GM23338 (cell line): ENCODE results near the gene CRACDL. TPM values are rescaled to one million over a fixed set of nuclear protein-coding genes. Genes with fewer than 3 reads are reported as not detected.
A peak's percentile ranks its signal among the peaks of the same experiment; 100 is the strongest.
"Not testable (repeated sequence)": the region's sequence is repeated elsewhere in the genome, so short reads cannot be mapped to it uniquely, and the experiment has no call there.

Source experiments
- ATAC-seq: fragments of 200-7000 bp; cut with Tn5 transposase; 3 replicates; pipeline ENCODE4 v1.9.1; 2020
- DNase-seq: peaks from one replicate; pipeline ENCODE4 v3.0.0-alpha.2; 2015; ENCODE audit warnings: low spot score
- H2AFZ ChIP-seq: fragments of 200-600 bp; sonication (generic); 2 replicates; pipeline ENCODE4 v1.8.0; 2016; ENCODE audit warnings: antibody characterized with exemption, mild to moderate bottlenecking, moderate library complexity
- H3F3A ChIP-seq: fragments of 200-600 bp; sonication (generic); replicated peaks from 2 replicates; pipeline ENCODE4 v1.8.0; 2017; ENCODE audit warnings: antibody characterized with exemption, mixed run types, low read depth
- H3K27ac ChIP-seq: fragments of 200-600 bp; sonication (generic); 2 replicates; pipeline ENCODE4 v1.6.1; 2016; ENCODE audit warnings: low read depth
- H3K27me3 ChIP-seq: fragments of 200-600 bp; sonication (generic); 2 replicates; pipeline ENCODE4 v1.8.0; 2016; ENCODE audit warnings: mild to moderate bottlenecking, mixed run types, moderate library complexity; ENCODE audit not compliant: insufficient read depth
- H3K36me3 ChIP-seq: fragments of 200-600 bp; sonication (generic); 2 replicates; pipeline ENCODE4 v1.8.0; 2016; ENCODE audit warnings: mild to moderate bottlenecking; ENCODE audit not compliant: insufficient read depth
- H3K4me1 ChIP-seq: fragments of 200-600 bp; sonication (generic); 2 replicates; pipeline ENCODE4 v1.8.0; 2016; ENCODE audit warnings: mild to moderate bottlenecking, moderate library complexity; ENCODE audit not compliant: insufficient read depth
- H3K4me2 ChIP-seq: fragments of 200-600 bp; sonication (generic); 2 replicates; pipeline ENCODE4 v1.7.1; 2017; ENCODE audit warnings: mixed run types
- H3K4me3 ChIP-seq: fragments of 200-600 bp; sonication (generic); 2 replicates; pipeline ENCODE4 v1.6.1; 2016; ENCODE audit warnings: mixed run types
- H3K79me2 ChIP-seq: fragments of 200-600 bp; sonication (generic); replicated peaks from 2 replicates; pipeline ENCODE4 v1.8.0; 2017; ENCODE audit warnings: mild to moderate bottlenecking; ENCODE audit not compliant: insufficient read depth
- H3K9me2 ChIP-seq: fragments of 200-600 bp; sonication (generic); 2 replicates; pipeline ENCODE4 v1.8.0; 2017; ENCODE audit not compliant: insufficient read depth
- H4K20me1 ChIP-seq: fragments of 200-600 bp; sonication (generic); replicated peaks from 2 replicates; pipeline ENCODE4 v1.8.0; 2017; ENCODE audit warnings: mild to moderate bottlenecking; ENCODE audit not compliant: insufficient read depth
- H3K27ac Mint-ChIP-seq: 2 replicates; pipeline ENCODE4 v1.8.0; 2020; ENCODE audit warnings: inconsistent platforms, mild to moderate bottlenecking, moderate library complexity, mixed read lengths
- H3K27me3 Mint-ChIP-seq: 3 replicates; pipeline ENCODE4 v1.8.0; 2022; ENCODE audit warnings: low read depth, mild to moderate bottlenecking, moderate library complexity, mixed read lengths, inconsistent platforms; ENCODE audit not compliant: insufficient read depth, poor library complexity
- H3K36me3 Mint-ChIP-seq: 3 replicates; pipeline ENCODE4 v1.8.0; 2021; ENCODE audit warnings: low read depth, mild to moderate bottlenecking, inconsistent platforms, moderate library complexity, mixed read lengths
- H3K4me1 Mint-ChIP-seq: 3 replicates; pipeline ENCODE4 v1.8.0; 2020; ENCODE audit warnings: mild to moderate bottlenecking, inconsistent platforms, mixed read lengths
- H3K4me3 Mint-ChIP-seq: 3 replicates; pipeline ENCODE4 v1.8.0; 2021; ENCODE audit warnings: moderate library complexity, mild to moderate bottlenecking, inconsistent platforms, mixed read lengths
- H3K9me3 Mint-ChIP-seq: 3 replicates; pipeline ENCODE4 v1.8.0; 2020; ENCODE audit warnings: moderate library complexity, mild to moderate bottlenecking, inconsistent platforms, mixed read lengths
- CTCF ChIP-seq, 2 experiments: fragments of 200-600 bp in 1 of 2; sonication (generic) in 1 of 2; conservative IDR thresholded peaks; 2 replicates each; pipeline versions ENCODE4 v1.5.1 to v1.6.1; 2016 to 2017; ENCODE audit warnings: antibody characterized with exemption in 2 of 2, low read depth in 2 of 2, mild to moderate bottlenecking in 2 of 2, moderate library complexity in 1 of 2
- JUNB ChIP-seq: IDR thresholded peaks from one replicate; pipeline ENCODE4 v1.6.1; 2016; ENCODE audit warnings: antibody characterized with exemption; ENCODE audit not compliant: unreplicated experiment
- REST ChIP-seq: IDR thresholded peaks from one replicate; pipeline ENCODE4 v1.6.1; 2018; ENCODE audit warnings: antibody characterized with exemption; ENCODE audit not compliant: unreplicated experiment
- polyA plus RNA-seq: library from polyadenylated mRNA; unstranded; fragments of >200 nt; fragmentation: Nextera tagmentation; extraction: Ambion mirVana; gene quantifications from 2 replicates; pipeline ENCODE4 v1.2.1, GENCODE V29; 2016
- total RNA-seq: library from RNA; depleted of rRNA; stranded (reverse); fragments of >200 nt; shearing (Covaris generic); gene quantifications from 2 replicates; pipeline ENCODE4 v1.2.3, GENCODE V29; 2014
- TF ChIP-seq, protein P1 (sequence below): IDR thresholded peaks from 2 replicates; pipeline ENCODE4 v1.6.1; 2016; ENCODE audit warnings: antibody characterized with exemption

Gene CRACDL
- total and polyA plus RNA-seq, 2 experiments from 2014 or later: 0.14 to 0.16 TPM

DNA sequence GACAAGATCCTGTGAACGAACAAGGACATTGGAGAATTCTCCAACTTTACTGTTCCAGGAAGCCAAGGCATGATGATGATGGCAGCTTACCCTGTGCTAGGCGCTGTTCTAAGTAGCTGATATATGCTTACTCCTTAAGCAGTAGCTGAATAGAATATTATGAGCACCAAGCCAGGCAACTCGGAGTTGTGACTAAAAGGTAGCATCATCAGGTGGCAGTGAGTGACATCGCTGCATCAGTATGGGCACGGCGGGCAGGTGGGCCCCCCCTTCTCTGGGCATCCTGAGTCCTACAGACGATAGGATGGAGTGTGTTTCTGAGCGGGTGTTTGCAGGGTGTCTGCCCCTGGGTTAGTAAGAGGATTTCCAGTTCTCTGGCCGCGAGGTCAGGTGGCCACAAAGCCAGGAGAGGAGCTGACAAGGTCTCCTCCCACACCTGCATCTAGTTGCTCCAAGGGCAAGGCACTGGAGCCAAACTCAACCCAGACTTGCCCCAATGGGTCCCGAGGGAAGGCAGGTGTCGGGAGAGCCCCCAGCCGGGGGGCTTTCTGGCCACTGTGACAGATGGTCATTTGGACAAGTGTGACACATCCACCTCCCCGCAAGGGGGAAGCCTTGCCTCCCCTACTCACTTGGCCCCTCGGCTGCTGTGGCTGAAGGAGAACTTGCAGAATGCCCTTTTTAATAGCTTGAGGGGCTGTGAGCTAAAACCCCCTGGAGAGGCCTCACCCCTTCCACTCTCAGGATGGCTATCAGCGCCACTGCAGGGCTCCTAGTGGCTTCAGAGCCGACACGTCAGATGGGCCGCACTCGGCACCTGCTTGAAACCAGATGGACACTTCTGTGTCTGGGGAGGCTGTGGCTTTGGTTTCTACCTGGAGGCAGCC lies 55.5 kb downstream of the CRACDL start:
- no peak for DNase-seq
- H3K27ac Mint-ChIP-seq: no peak overlapping the region
- Histone ChIP-seq H3F3A (no peaks in the 10 kb centered on the region), H3K36me3 (no peaks in the 10 kb centered on the region), H3K9me2 (no peaks in the 10 kb centered on the region), H3K4me1 (no peaks in the 10 kb centered on the region), H4K20me1 (no peaks in the 10 kb centered on the region), H3K27me3 (no peaks in the 10 kb centered on the region), H3K79me2 (no peaks in the 10 kb centered on the region), H2AFZ (no peak overlapping the region), H3K4me3 (no peak overlapping the region), H3K4me2 (no peak overlapping the region), H3K27ac (no peak overlapping the region)
- no peaks in the 10 kb centered on the region for H3K4me1 Mint-ChIP-seq
- H3K9me3 Mint-ChIP-seq: peaks cover 8% of the 10 kb centered on the region
- TF ChIP-seq CTCF (conservative IDR thresholded peaks at IDR 0.05; ENCODE audit: low read depth in 2 of 2): peak in 1 of 2 experiments; percentile 33; a peak in 1 of 4 replicates
- no peak for TF ChIP-seq REST
- TF ChIP-seq, protein P1, sequence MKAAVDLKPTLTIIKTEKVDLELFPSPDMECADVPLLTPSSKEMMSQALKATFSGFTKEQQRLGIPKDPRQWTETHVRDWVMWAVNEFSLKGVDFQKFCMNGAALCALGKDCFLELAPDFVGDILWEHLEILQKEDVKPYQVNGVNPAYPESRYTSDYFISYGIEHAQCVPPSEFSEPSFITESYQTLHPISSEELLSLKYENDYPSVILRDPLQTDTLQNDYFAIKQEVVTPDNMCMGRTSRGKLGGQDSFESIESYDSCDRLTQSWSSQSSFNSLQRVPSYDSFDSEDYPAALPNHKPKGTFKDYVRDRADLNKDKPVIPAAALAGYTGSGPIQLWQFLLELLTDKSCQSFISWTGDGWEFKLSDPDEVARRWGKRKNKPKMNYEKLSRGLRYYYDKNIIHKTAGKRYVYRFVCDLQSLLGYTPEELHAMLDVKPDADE: no peak
- no peak for TF ChIP-seq JUNB
- no peak overlapping the region for H3K4me3 Mint-ChIP-seq
- no peak for ATAC-seq
- no peaks in the 10 kb centered on the region for H3K27me3 Mint-ChIP-seq
- peaks cover 4% of the 10 kb centered on the region; the same call in 1 of the 3 replicates for H3K36me3 Mint-ChIP-seq

DNA sequence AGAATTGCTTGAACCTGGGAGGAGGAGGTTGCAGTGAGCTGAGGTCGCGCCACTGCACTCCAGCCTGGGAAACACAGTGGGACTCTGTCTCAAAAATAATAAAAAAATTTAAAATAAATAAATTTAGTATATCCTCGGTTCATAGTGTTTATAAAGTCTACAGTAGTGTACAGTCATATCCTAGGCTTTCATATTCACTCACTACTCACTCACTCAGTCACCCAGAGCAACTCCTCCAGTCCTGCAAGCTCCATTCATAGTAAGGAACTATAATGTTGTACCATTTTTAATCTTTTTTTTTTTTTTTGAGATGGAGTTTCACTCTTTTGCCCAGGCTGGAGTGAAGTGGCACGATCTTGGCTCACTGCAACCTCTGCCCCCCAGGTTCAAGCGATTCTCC lies 58.4 kb downstream of the CRACDL start:
- H3K4me3 ChIP-seq, H3K27ac Mint-ChIP-seq, H3K4me3 Mint-ChIP-seq, H3K79me2 ChIP-seq, H3K36me3 Mint-ChIP-seq, H3K4me1 ChIP-seq, ATAC-seq, H3K9me2 ChIP-seq, H3K36me3 ChIP-seq, H3K4me2 ChIP-seq, H3K27me3 ChIP-seq, H4K20me1 ChIP-seq, H3K9me3 Mint-ChIP-seq, H2AFZ ChIP-seq, DNase-seq, H3F3A ChIP-seq, H3K4me1 Mint-ChIP-seq, H3K27ac ChIP-seq, H3K27me3 Mint-ChIP-seq: not testable (repeated sequence)
